Neural cell (in vitro differentiated cells): ENCODE measurements around the gene SREBF1.

ENCODE experiments used
- CTCF ChIP-seq: fragments of 450-650 bp; IDR thresholded peaks from 2 replicates; pipeline ENCODE4 v1.5.1; 2014; ENCODE audit warnings: antibody characterized with exemption, mild to moderate bottlenecking, moderate library complexity; ENCODE audit not compliant: poor library complexity, severe bottlenecking
- EP300 ChIP-seq: fragments of 450-650 bp; conservative IDR thresholded peaks from 2 replicates; pipeline ENCODE4 v1.6.1; 2014; ENCODE audit warnings: antibody characterized with exemption, mild to moderate bottlenecking, moderate library complexity; ENCODE audit not compliant: poor library complexity, severe bottlenecking
- EZH2 ChIP-seq: fragments of 200-600, 300-800 bp; shearing (Covaris generic), sonication (generic); IDR thresholded peaks from 2 replicates; pipeline ENCODE4 v1.6.1; 2014; ENCODE audit warnings: antibody characterized with exemption, low read length, borderline replicate concordance, mild to moderate bottlenecking; ENCODE audit not compliant: insufficient read depth, poor library complexity, severe bottlenecking
- MXI1 ChIP-seq: fragments of 450-650 bp; conservative IDR thresholded peaks from 2 replicates; pipeline ENCODE4 v1.6.1; 2014; ENCODE audit warnings: antibody characterized with exemption, mild to moderate bottlenecking; ENCODE audit not compliant: poor library complexity, severe bottlenecking
- POLR2AphosphoS5 ChIP-seq: IDR thresholded peaks from 2 replicates; pipeline ENCODE4 v1.6.1; 2012
- RAD21 ChIP-seq: fragments of 450-650 bp; conservative IDR thresholded peaks from 2 replicates; pipeline ENCODE4 v1.6.1; 2014; ENCODE audit warnings: antibody characterized with exemption, mild to moderate bottlenecking, moderate library complexity
- REST ChIP-seq: IDR thresholded peaks from 2 replicates; pipeline ENCODE4 v1.6.1; 2012; ENCODE audit warnings: borderline replicate concordance
- SMC3 ChIP-seq: fragments of 450-650 bp; conservative IDR thresholded peaks from 2 replicates; pipeline ENCODE4 v1.6.1; 2014; ENCODE audit warnings: antibody characterized with exemption, mild to moderate bottlenecking, moderate library complexity; ENCODE audit not compliant: poor library complexity
- TAF1 ChIP-seq: IDR thresholded peaks from 2 replicates; pipeline ENCODE4 v1.6.1; 2012; ENCODE audit warnings: low read depth

DNA sequence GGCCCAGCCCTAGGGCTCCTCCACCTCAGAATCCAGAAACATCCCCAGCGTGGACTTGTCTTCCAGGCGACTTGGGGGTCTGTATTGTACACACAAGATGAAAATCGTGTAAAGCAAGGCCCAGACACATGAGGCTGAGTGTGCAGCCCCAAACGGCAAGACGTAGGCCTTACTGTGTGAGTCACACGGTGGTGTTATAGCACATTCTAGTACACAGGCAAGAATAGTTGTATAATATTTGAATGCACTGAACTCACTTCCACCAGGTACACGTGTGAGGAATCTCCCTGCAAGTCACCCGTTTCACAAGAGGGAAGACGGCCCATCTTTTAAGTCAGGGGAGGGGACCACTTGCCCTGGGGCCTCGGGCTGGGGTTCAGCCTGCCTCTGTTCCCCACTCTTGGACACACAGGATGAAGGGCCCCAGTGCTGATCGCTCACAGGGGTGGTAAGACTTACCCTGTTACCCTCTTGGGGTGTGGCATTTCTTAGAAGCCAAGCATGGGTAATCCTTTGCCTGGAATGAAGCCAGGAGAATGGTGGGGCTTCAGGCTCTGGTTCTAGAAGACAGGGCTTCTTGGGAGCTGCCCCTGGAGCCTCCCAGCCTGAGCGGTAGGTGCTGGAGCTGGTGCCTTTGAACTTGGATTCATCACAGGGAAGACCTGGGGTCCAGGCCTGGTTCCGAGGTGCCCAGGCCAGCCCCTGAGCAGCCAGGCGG, 71.3 kb downstream of the SREBF1 start:
- TF ChIP-seq CTCF (no peak), SMC3 (no peak), RAD21 (no peak), REST (no peak), EP300 (no peak), POLR2AphosphoS5 (no peak), MXI1 (no peak), EZH2 (no peak), TAF1 (no peak)
